GM21528 (cell line): ENCODE data around the gene GHR.

Source experiments
- ATAC-seq: cut with Tn5 transposase; IDR thresholded peaks from one replicate; pipeline ENCODE4 v1.9.1; 2021; ENCODE audit warnings: mild to moderate bottlenecking, moderate library complexity; ENCODE audit not compliant: unreplicated experiment, low FRiP score

Gene GHR

DNA sequence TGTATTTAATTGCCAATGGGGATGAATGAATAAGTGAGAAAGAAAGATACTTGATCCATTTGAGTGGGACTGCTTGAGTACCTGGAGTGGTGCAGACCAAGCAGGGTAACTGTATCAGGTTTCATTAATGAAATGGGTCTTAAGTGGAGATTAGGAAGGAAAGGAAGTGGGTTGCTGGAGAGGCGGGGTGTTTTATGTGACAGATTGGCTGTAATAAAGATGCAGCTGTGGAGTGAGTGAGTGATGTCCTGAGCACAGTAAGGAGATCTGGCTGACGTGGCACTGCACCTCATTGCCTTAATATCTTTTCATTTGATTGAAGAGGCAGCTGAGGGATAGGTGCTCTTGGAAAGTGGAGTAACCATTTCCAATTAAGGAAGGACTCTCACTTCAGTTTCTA, 172.4 kb downstream of the GHR start:
- ATAC-seq, result no peak

DNA sequence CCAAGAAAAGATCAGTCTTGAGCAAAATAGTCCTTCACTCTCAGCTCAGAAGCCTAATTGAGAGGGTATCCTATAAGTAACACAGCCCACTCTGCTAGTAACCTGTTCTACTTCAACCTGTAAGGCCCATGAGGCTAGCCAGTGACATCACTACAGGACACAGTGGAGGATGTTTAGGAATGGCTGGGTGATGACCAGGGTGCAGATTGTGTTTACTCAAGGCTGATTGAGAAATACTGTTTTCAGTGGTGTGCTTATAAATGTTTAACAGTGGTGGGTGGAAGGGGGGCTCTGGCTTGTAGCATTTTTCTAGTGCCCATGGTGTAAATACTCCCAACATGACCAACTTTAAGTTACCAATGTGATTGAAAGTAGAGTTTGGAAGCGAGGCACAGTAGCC, 173.6 kb downstream of the GHR start:
- ATAC-seq, result no peak

DNA sequence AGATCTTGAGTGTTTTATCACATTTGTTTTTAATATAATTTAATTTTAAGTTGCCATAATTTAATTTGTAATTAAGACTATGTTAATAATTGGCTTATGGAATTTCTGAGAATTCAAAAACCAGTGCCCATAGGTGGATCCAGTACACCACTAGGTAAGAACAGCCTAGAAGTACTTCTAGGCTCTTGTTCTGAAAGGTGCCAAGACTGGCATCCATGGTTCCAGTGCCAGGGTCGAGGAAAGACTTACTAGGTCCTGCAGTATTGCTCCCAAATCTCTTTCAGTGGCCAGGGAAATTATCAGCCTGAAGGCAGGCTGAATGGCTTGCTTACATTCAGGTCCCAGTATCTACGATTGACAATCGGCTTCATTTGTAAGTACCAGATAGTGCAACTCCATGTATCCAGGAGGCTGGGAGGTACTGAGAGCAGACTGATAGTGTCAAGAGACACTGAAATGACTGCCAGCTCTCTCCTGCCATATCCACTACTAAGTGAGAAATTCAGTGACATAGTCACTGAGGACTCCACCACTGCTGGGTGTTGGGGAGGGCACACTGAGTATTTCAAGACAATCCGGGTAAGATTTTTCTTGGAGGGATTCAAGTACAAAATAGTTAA, 174.2 kb downstream of the GHR start:
- no peak for ATAC-seq

DNA sequence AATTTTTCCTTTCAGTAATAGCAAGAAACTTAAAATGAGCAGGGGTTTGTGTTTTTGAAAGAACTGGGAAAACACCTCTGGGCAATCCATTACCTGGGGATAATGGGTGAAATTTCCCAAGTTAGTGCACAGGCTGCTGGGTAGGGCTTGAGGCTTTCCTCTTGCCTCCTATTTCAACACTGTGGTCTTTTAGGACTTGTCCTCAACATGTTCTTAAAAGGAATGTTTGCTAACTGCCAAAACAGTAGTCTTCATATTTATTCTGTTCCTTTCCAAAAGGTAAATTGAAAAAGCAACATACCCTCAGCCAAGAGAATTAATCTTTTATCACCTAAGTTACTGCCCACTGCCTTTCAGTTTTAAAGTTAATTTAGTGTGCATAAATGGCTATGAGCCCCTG, 175.1 kb downstream of the GHR start:
- no peak for ATAC-seq

DNA sequence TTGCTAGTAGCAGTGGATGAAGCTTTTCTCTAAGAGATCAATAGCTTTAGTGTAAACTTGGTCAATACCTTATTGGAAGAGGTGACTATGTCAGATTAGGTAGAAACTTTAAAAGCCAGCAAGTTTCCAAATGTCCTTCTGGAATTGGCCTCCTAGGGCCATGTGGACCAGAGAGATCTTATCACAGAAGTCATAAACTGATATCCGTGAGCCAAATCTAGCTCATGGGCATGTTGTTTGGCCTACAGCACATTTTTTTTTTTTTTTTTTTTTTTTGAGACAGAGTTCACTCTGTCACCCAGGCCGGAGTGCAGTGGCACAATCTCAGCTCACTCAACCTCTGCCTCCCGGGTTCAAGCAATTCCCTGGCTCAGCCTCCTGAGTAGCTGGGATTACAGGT, 175.9 kb downstream of the GHR start:
- no peak for ATAC-seq

DNA sequence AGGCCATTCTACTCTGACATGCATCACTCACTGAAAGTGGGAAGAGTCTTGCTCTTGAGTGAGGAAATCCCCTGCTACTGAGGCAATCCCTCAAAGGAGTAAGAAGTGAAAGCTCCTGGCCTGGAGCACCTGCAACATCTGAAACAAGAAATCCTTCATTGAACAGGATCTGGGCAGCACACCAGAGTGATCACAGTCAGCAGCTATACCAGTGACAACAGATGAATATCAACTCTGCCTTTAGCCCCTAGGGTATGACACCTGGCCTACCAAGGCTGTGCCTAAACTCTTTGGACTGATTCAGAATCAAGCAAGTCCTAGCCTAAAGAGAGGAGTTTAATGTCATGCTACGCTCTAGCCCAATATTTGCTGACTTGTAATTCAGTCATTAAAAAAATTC, 177.2 kb downstream of the GHR start:
- ATAC-seq, result no peak

DNA sequence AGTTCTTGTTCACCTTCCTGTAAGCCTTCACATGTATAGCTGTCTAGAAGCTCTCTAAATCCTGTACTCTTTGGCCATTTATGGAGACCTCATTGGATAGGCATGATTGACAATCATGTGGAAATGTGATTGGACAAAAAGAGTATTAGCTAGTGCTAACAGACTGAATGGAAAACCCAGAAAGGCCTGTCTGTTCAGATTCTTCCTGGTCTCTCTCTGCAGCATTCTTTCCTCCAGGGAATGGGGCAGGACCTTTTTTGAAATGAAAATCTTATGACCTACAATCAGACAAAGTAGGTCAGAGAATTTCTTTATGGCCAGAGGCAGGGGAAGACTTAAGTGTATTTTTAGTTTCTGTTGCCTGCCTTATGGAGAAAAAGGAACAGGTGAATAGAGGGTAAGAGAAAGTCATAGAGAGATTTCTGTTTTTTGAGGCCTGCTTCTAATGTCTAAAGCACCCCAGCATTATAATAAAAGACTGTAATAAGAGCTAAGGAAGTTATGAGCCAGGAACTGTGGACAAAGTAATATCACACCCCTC, 181.0 kb downstream of the GHR start:
- no peak for ATAC-seq

DNA sequence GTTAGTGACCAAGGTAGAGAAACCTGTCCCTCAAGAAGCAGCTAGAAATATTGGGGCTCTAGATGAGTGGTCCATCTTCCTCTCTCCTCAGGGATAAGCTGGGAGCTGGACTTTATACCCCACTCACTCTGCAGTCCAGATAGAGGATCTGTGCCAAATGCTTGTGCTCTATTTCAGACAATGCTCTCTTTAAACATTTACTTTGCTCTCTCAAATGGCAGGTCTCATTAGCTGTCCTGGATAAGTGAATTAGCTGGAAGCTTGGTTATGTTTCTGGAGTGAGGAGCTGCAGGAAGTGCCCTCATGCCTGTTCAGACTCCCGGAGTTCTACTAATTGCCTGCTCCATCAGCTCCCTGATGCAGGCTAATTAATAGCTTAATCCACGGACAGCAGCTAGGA, 182.3 kb downstream of the GHR start:
- ATAC-seq, result no peak

DNA sequence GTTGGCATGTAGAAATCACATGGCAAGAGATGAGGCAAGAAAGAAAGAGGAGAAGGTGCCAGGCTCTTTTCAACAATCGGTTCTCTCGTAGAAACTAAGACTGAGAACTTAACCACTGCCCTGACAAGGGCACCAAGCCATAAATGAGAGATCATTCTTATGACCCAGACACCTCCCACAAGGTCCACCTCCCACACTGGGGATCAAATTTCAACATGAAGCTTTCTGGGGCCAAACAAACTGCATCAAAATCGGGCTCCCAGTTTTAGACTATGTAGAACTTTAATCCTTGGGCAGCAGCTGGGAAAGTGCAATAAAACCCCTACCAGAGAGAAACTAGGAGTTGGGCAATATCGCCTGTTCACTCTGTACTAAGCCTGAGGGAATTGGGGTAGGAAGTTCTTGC, 183.2 kb downstream of the GHR start:
- no peak for ATAC-seq

DNA sequence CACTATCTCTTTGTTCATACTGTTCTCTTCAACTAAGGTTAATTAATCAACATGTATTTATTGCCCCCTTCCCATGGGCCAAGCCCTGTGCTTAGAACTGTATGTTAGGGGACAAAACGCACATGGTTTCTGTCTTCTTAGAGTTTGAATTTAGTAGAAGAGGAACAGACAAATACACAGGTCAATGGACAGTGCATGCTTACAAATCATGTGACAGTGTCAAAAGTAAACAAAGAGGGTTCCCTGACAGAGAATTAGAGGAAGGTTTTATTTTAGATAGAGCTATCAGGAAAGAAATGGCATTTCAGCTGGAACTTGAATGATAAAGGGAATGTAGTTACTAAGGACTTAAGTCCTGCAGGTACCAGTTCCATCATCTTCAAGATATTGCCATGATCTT, 188.2 kb downstream of the GHR start:
- ATAC-seq, result no peak

DNA sequence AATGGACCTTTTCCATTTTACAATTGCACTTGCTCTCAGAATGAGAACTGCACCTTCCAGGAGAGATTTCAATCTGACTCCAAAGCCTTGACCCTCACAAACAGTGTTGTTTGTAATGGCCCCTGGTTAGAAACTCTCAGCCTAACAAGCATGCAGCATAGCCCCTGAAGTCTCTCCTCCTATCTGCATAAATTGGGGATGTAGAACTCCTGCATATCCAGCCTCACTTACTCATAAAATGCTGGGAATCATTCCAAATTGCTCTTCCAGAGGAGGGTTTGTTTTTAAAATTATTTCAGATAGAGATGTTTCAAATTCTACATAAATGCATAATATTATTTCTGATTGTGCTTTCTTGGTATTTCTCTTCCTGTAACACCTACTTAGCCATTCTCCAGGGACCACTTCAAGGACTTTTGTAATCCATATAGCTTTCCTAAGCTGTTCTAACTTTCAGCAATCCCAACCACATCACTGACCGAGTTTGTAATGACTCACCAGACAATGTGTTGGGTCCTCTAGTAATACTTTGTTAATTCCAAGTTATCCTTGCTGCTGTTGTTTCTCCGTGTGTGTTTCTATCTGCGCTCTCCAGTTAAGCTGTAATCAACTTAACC, 189.6 kb downstream of the GHR start:
- ATAC-seq, result no peak

DNA sequence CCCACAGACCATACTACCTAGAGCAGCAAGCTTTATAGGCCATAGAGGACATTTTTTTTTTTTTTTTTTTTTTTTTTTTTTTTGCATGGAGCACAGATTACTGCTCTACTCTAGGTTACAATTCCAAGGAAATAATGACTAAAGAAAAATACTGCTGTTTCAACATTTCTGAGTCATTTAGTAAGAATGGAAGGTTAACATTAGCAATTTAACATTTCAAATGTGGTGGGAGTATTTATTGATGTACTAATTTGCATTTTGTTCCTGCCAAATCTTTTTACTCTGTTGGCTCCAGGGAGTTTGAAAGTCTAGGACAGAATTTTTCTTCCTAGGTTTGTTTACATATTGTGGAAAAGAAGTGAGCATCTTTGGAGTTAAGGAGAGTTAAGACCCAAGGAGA, 191.3 kb downstream of the GHR start:
- no peak for ATAC-seq

DNA sequence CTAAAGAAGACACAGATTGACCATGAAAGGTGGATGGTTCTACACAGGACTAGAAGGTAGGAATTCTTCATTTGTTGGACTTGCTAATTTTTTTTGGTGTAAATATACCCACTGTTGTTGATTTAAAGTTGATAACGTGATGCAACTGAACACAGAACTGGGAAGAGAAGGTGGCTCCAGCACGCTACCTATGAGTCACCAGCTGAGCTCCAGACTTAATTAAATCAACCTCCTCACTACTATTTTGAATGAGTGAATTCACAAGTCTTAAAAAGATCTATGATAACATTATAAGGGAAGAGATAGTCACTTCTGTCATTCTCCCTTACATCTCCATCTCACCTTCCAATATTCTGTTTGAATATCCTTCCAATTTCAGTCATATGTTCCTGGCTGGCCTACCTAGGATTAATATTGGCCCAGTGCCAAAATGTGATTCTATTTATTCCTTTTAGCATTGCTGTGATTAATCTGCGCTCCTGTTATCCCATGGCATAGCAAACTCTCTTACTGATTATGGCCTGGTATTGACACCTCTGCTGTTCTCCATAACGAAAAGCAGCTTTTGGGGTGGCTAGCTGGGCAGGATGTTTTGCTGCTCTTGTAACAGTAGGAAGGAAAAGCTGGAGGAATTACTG, 197.5 kb downstream of the GHR start:
- ATAC-seq, result no peak

DNA sequence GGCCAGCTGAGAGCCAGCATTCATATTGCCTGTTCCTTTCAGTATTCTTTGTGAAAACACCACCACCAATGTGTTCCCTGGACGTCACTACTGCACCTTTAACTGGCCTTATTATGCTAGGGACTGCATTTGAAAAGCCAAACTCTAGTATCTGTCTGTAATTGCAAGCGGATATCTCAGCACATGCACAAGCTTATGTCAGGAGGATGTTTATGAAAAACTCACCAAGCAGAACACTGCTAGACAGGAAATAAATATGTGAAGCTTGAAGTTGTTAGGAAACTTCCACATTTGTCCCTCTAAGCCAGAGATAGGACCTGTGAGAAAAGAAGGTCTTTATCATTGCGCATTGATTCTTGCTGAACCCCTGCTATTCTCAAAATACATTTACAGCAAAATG, 198.0 kb downstream of the GHR start:
- ATAC-seq, result no peak

DNA sequence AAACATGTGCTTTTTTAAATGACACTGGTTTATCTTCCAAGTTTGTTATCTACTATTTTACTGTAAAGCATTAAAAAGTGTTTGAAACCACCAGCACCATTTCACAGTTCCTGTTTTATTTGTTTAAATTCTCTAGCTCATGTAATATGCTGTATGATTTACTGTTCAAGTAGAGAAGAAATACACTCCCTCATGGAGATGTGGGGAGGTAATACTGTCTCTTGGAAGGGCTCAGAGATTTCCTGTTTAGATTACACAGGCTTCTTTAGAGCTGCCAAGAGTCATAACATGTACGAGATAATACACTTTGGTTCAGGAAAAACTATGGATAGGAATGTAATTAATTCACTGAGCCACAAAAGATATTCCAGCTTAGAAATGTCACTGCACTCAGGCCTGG, 198.4 kb downstream of the GHR start:
- ATAC-seq, result no peak

DNA sequence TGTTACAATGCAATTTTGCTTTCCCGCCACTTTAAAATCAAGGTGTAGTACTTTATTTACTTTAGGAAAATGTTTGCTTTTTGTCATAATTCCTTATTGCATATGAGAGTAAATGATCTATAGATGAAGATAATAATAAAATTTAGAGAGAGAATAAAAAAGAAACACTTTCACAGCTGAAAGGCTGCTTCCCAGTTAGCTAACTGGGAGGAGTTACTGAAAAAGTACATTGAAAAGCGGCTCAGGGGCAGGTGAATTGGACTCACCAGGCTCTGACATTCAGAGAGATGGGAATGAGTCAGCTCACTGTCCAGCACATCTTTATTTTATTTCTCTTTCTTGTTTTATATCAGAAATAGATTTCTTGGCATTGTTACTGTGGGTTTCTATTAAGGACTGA, 201.7 kb downstream of the GHR start:
- no peak for ATAC-seq

DNA sequence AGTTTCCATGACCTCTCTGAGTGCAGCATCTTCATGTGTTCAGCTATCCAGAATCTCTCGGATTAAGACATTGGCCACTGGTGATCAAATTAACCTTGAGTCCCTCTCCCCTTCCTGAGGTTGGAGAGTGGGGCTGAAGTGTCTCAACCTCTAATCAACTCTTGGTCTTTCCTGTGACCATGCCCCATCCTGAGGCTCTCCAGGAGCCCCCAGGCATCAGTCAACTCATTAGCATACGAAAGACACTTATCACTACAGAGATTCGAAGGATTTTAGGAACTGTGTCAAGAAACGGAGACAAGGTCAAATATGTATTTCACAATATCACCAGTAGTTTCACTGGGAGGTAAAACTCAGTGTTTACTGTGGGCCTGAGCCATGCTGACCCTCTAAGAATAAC, 203.2 kb downstream of the GHR start:
- no peak for ATAC-seq

DNA sequence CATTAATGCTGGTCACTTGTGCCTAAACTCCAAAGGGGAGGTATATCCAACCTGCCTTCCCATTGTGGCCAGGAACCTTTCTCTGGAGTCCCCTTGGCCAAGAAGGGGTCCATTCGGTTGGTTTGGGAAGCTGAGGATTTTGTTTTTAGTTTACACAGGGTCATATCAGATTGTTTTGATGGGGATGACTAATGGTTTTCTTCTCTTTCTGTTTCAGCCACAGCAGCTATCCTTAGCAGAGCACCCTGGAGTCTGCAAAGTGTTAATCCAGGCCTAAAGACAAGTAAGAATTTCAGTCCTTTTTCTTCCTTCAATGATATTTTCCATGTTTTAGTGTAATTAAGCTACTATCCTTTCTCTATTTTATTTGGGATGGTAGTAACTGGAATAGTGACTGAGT, 205.6 kb downstream of the GHR start:
- no peak for ATAC-seq

DNA sequence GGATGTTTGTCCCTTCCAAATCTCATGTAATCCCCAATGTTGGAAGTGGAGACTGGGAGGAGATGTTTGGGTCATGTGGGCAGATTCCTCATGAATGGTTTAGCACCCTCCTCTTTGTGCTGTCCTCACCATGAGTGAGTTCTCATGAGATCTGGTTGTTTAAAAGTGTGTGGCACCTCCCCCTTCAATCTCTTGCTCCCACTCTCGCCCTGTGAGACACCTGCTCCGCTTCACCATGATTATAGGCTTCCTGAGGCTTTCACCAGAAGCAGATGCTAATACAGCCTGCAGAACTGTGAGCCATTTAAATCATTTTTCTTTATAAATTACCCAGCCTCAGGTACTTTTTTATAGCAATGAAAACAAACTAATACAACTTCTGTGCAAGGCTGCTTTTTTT, 206.0 kb downstream of the GHR start:
- ATAC-seq, result no peak

DNA sequence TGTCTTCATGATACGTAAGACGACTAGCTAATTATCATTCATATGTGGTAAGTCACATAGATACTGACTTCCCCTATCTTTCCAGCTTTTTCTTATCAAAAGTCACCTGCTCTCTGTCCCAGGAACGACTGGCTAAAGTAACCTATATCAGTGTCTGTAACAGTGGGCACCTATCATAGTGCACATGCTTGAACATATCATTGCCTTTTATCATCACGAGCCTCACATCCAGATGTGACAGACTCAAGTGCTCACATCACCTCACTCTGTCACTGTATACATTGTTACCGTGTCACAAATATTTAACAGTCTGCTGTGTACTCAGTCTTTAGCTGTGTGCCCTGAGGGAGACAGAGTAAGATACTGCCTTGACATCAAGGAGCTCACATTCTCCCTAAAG, 208.0 kb downstream of the GHR start:
- ATAC-seq, result no peak

DNA sequence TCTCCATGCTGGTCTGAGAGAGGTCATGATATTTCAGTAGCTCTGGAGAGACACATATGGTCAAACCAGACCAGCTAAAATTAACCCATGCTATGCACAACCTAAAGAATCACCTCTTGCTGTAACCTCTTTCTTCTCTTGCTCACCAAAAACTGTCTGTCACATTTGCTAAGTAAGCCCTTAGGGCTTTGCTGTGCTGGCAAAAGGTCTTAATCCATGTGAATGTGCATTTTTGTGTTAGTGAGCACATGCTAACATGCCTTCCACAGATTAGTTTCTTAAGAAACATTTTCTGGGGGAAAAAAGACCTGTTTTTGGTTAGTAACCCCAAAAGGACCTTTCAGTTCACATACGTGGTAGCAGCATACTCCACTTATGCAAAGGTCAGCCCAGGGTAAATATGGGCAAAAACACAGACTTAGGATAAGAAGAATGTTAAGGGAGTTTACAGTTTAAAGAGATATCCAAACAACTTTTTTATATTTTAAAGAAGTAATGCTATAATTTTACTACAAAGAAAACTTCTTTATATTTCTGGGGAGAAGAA, 209.2 kb downstream of the GHR start:
- no peak for ATAC-seq

DNA sequence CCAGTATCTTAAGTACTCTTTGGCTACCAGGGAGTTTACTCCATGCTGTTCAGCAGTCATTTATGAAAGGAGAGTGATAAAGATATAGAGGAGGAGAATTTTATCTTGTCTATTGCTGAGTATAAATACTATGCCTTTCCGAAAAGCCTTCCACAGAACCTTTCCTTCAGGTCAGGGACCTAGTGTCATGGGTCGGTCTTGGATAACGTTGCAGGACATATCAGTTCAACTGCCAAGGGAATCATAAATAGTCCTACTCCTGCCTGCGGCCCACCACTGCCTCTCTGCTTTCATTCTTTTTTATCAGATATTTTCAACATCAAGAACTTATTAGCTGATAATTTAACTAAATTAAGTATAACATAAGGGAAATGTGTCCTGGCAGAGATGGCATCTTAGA, 211.3 kb downstream of the GHR start:
- no peak for ATAC-seq
